Measurements from ENCODE around the gene PHF21A. TPM values are rescaled to one million over a fixed set of nuclear protein-coding genes. Genes with fewer than 3 reads are reported as not detected.
"Not testable (repeated sequence)": the region's sequence is repeated elsewhere in the genome, so short reads cannot be mapped to it uniquely, and the experiment has no call there.

Gene PHF21A
- polyA plus RNA-seq, 10 donors, result 26.8 to 44.2 (median 33.1) TPM

GRCh38 chr11:46036969-46037368 is 84.3 kb downstream of the PHF21A start:
- no peak for DNase-seq

- no peak for DNase-seq
Measured at GRCh38 chr11:46036009-46036408, 85.2 kb downstream of the PHF21A start.

DNA sequence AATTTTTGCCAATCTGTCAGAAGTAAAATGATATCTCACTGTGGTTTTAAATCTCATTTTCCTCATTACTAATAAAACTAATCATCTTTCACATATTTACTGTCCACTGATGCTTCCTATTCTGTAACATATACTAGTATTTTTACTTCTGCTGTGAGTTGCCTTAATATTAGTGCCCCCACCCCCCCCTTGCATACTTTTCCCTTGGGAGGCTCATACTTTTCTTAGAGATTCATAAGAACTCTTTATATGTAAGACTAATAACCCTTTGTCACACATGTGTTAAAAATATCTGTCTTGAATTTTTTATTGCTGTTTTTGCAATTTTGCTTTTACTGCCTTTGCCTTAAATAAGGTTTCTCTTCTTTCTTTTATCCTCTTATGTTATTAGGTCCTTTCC is 87.2 kb downstream of the PHF21A start:
- no peak for DNase-seq

GRCh38 chr11:46026606-46027293 is 94.5 kb downstream of the PHF21A start:
- DNase-seq, result no peak

GRCh38 chr11:46020084-46020599 is 101.1 kb downstream of the PHF21A start:
- no peak for DNase-seq

- DNase-seq, result no peak
Measured at GRCh38 chr11:46018651-46019050, 102.6 kb downstream of the PHF21A start.

- no peak for DNase-seq
Measured at GRCh38 chr11:46017341-46017740, 103.9 kb downstream of the PHF21A start.

- DNase-seq, result no peak
Measured at GRCh38 chr11:46015941-46016340, 105.3 kb downstream of the PHF21A start.

GRCh38 chr11:46014168-46014567 is 107.1 kb downstream of the PHF21A start:
- DNase-seq, result not testable (repeated sequence)

DNA sequence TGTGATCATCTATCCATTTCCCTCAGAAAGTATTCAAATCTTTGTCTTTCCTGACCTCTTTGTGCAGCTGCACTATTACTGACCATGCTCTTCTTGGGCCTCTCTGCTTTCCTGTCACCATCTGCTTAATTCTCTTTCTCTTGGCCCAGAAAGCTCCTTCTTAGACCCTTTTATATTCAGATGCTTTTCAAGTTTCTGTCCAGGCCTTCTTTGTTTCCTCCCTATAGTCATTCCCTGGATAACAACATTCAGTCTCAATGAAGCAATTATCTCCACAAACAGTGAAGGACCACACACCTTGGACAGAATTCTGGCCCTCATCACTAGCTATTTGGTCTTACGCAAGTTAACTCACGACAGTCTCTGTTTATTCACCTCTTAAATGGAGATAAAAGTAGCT is 109.1 kb downstream of the PHF21A start:
- peak in 1 of 3 donors; percentile 37 for DNase-seq

DNA sequence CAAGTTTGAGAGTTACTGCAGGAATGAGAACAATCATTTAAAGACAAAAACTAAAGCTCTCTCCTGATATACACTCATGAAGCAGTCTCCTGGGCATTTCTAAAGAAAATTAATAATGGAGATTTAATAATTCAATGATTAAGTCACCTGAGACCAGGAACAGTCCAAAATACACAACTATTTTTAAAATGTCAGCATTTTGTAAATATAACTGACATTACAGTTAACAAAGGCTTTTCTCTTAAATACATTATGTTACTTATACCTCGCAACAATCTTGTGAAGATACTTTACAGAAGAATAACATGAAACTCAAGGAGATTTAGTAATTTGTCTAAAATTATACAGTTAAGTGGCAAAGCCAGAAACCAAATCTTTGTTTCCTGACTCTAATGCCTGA is 111.2 kb downstream of the PHF21A start:
- no peak for DNase-seq

DNA sequence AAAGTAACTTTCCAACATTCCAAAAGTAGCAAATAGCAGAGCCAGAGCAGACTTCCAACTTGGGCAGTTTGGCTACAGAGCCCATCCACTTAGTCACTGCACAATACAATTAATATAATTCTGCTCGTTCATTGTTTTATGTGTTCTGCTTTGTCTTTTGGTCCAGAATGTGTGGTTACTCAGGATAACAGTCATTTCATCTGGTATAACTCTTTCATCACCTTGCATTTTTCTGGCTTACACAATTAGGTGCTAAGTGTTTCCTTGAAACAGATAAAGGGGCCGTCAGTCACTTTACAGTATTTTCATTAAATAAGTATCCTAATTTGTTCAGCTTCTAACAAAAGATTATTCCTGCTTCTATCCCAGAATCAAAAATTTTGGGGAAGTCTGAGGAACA is 111.6 kb downstream of the PHF21A start:
- no peak for DNase-seq

GRCh38 chr11:46006418-46007070 is 114.7 kb downstream of the PHF21A start:
- DNase-seq, result peak; percentile 67 to 80 (median 69)

- peak in 2 of 3 donors; percentile 46 to 60 for DNase-seq
Measured at GRCh38 chr11:46003572-46003971, 117.7 kb downstream of the PHF21A start.

GRCh38 chr11:46002189-46002588 is 119.1 kb downstream of the PHF21A start:
- DNase-seq, result no peak

DNA sequence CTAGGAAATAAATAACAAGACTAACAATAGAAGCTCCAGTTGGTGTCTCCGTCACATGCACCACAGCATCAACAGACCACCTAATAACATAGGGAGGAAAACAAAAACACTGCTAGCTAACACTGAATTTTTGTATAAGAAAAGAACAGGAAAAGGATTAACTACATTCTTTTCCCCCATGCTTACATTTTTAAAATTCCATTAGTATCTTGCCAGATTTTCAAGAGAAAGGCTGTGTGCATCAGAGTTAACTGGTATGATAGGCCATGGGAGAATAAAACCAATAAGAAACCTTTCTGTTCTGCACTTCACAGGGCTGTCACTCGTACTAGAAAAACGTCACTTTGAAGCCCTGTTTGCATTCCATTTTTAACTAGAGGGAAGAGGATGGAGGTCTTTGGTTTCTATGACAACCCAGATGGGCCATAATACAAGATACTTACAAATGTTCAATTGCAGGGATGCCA is 119.8 kb downstream of the PHF21A start:
- DNase-seq, result peak in 2 of 3 donors; percentile 11 to 48

- no peak for DNase-seq
Measured at GRCh38 chr11:45997599-45997998, 123.7 kb downstream of the PHF21A start.

DNA sequence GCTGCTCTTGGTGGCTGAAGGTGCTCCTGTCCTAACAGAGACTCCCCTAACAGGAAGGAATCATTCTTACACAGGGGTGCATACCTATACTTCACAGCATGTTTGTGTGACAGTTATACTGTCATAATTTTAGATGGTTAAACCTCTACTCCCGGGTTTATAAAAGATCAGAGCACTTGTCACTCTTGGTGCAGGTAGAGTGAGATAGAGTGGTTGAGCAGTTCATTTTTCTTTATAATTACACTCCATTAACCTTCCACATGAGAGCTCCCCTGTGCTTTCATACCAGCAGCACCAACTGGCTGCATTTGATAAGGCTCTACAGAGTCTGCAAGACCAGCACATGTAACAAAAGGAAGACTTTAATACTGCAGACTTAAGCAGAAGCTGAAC is 125.9 kb downstream of the PHF21A start:
- DNase-seq, result no peak

- DNase-seq, result peak in 2 of 3 donors; percentile 33 to 63
Measured at GRCh38 chr11:45994371-45995341, 126.6 kb downstream of the PHF21A start.

DNA sequence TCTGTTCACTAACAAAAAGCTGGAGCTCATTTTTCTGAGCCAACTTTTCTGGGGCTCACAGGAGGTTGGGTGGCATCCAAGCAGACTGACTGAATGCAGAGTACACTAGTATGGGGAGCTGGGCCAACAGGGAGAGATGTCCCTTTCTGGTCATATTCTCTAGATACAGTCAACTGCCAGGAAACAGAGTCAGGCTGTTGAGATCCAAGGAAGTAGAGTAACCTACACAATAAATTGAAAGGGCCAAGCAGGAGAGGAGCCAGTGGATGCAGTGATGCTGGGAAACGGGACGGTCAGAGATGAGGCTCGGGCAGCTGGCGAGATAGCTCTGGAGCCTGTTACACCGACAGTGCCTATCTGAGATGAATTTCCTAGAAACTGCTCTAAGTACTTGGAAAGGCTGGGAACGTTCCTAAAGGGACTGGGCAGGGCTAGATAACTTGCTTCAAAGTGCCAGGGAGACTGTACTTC is 127.7 kb downstream of the PHF21A start:
- peak; percentile 40 to 81 (median 55) for DNase-seq

DNA sequence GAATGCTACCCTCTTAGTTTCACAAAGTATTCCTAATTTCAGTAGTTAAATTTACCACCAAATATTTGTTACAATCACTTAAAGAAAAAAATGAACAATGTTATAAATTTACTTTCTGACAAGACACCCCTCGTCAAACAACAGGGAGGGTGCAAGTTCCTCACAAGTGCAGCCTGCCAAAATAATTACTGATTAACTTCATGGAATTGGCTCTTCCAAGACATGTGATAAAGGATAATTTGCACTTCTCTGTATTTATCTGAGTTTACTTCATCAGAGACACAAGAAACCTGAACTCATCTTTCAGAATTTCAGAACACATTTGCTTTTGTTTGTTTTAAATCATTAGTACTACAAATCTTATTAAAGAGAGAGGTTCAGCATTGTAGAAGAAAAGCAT is 132.3 kb downstream of the PHF21A start:
- DNase-seq, result no peak

- no peak for DNase-seq
Measured at GRCh38 chr11:45985212-45985611, 136.0 kb downstream of the PHF21A start.
